A549 (cell line): ENCODE results near the gene KCNMA1.

Source experiments
- ATOH8 ChIP-seq: fragments of 250-450 bp; sonication (Bioruptor Pico); IDR thresholded peaks from 2 replicates; pipeline ENCODE4 v1.5.0; 2020; ENCODE audit warnings: low read depth, mild to moderate bottlenecking, moderate library complexity
- CTCF ChIP-seq: fragments of >200 bp; sonication (Bioruptor Twin); formaldehyde crosslinking; IDR thresholded peaks from 3 replicates; pipeline ENCODE4 v1.5.1; 2016
- ESRRA ChIP-seq: fragments of 150-350 bp; IDR thresholded peaks from 2 replicates; pipeline ENCODE4 v1.6.1; 2014; ENCODE audit warnings: mild to moderate bottlenecking, low read length, borderline replicate concordance
- JUN ChIP-seq, 2 experiments: fragments of >200 bp; sonication (Bioruptor Twin); formaldehyde crosslinking; IDR thresholded peaks; 2 replicates in 1 of 2; 3 replicates in 1 of 2; pipeline ENCODE4 v1.6.1; 2016 to 2017
- JUNB ChIP-seq: fragments of >200 bp; sonication (Bioruptor Twin); formaldehyde crosslinking; IDR thresholded peaks from 2 replicates; pipeline ENCODE4 v1.6.1; 2016
- MAX ChIP-seq: IDR thresholded peaks from 2 replicates; pipeline ENCODE4 v1.6.1; 2012
- MYC ChIP-seq: IDR thresholded peaks from 2 replicates; pipeline ENCODE4 v1.6.1; 2012; ENCODE audit warnings: mild to moderate bottlenecking, inconsistent platforms, low read length, improper control_type of control experiment, borderline replicate concordance
- POLR2A ChIP-seq: IDR thresholded peaks from 2 replicates; pipeline ENCODE4 v1.6.1; 2012; ENCODE audit warnings: mild to moderate bottlenecking, low read length
- RAD21 ChIP-seq, 2 experiments: fragments of >200 bp in 1 of 2; sonication (Bioruptor Twin) in 1 of 2; formaldehyde crosslinking in 1 of 2; IDR thresholded peaks in 1 of 2; conservative IDR thresholded peaks in 1 of 2; 2 replicates in 1 of 2; 3 replicates in 1 of 2; pipeline ENCODE4 v1.6.1; 2012 to 2018; ENCODE audit warnings: inconsistent platforms in 1 of 2
- RARB ChIP-seq: fragments of 250-450 bp; sonication (Bioruptor Pico); IDR thresholded peaks from 2 replicates; pipeline ENCODE4 v1.8.0; 2021; ENCODE audit warnings: mild to moderate bottlenecking, moderate library complexity
- ZNF302 ChIP-seq: fragments of 250-450 bp; sonication (Bioruptor Pico); IDR thresholded peaks from 2 replicates; pipeline ENCODE4 v1.9.0; 2021; ENCODE audit warnings: inconsistent platforms, mild to moderate bottlenecking, moderate library complexity
- TF ChIP-seq, protein P1 (sequence below): fragments of 150-350 bp; IDR thresholded peaks from 2 replicates; pipeline ENCODE4 v1.6.1; 2014; ENCODE audit warnings: low read depth, mild to moderate bottlenecking, low read length

- TF ChIP-seq MYC (no peak), RAD21 (conservative IDR thresholded peaks at IDR 0.05 in 1 of 2, IDR thresholded peaks at IDR 0.05 in 1 of 2) (no peak), POLR2A (no peak), CTCF (no peak), JUN (IDR thresholded peaks at IDR 0.05) (no peak), RARB (CRISPR knock-in tag) (no peak), ESRRA (no peak), ZNF302 (no peak), JUNB (no peak), MAX (no peak), ATOH8 (CRISPR knock-in tag) (no peak)
- TF ChIP-seq, protein P1, sequence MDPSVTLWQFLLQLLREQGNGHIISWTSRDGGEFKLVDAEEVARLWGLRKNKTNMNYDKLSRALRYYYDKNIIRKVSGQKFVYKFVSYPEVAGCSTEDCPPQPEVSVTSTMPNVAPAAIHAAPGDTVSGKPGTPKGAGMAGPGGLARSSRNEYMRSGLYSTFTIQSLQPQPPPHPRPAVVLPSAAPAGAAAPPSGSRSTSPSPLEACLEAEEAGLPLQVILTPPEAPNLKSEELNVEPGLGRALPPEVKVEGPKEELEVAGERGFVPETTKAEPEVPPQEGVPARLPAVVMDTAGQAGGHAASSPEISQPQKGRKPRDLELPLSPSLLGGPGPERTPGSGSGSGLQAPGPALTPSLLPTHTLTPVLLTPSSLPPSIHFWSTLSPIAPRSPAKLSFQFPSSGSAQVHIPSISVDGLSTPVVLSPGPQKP: no peak
Observed at GRCh38 chr10:77458986-77459590, 178.5 kb downstream of the KCNMA1 start.
